ENCODE results near the gene HNF1B. TPM values are rescaled to one million over a fixed set of nuclear protein-coding genes. Genes with fewer than 3 reads are reported as not detected.

HNF1B gene
- total RNA-seq, 2 experiments from 2014 or later, result not detected

DNA sequence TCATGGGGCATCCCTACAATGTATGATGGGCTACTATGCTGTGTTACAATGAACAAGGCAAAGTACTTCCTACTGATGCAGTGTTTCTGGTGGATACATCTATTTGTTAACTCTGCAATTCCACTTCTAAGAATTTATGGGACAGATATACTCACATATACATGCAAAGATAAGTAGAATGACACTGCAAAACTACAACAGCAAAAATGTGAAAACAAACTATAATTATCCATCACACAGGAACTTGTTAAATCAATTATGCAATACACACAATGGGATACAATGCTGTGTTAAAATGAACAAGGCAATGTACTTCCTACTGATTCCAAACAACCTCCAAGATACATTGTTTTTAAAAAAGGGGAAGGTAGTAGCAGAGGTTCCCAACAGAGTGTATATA is 104.8 kb downstream of the HNF1B start:
- ChIA-PET POLR2A (interaction anchor here (1.4 kb wide), 1 partner anchor 30 kb away, joined by 9 read pairs; no protein-coding TSS in a partner anchor), CTCF (ENCODE audit: unreplicated experiment) (no interaction called here)
- H3K4me2 ChIP-seq (ENCODE audit: low read length), result no peak overlapping the region
- H3K4me3 ChIP-seq (ENCODE audit: low read depth, low read length, poor library complexity, severe bottlenecking), result no peak overlapping the region
- intact Hi-C loops (cut with micrococcal nuclease; ENCODE audit: unreplicated experiment), result no loop called here
- DNase-seq (ENCODE audit: low spot score), result no peak
- TF ChIP-seq EZH2phosphoT487 (IDR thresholded peaks at IDR 0.05; ENCODE audit: borderline replicate concordance, low read depth, low read length) (no peak), CTCF (conservative IDR thresholded peaks at IDR 0.05; ENCODE audit: low read length) (no peak)
- no peak overlapping the region for H3K27ac ChIP-seq (ENCODE audit: low read depth, low read length, poor library complexity, severe bottlenecking)
- peaks cover 39% of the 10 kb centered on the region for H3K79me2 ChIP-seq (ENCODE audit: insufficient read depth, low read depth, low read length)
- peaks cover 9% of the 10 kb centered on the region; the same call in 1 of the 2 replicates for H3K9me3 ChIP-seq (ENCODE audit: low read length)
- BruUV-seq (replicated peaks), result TSS peak; percentile 19
- H3K9me2 ChIP-seq (ENCODE audit: insufficient read depth, low read length), result no peaks in the 10 kb centered on the region
- no peak overlapping the region for H2AFZ ChIP-seq (ENCODE audit: low read length)
- peaks cover 69% of the 10 kb centered on the region for H3K36me3 ChIP-seq (ENCODE audit: insufficient read depth, low read length)
- H4K20me1 ChIP-seq (ENCODE audit: insufficient read depth, low read length), result no peaks in the 10 kb centered on the region
- peaks cover 17% of the 10 kb centered on the region for H3K4me1 ChIP-seq (ENCODE audit: insufficient read depth, low read length, poor library complexity, severe bottlenecking)

DNA sequence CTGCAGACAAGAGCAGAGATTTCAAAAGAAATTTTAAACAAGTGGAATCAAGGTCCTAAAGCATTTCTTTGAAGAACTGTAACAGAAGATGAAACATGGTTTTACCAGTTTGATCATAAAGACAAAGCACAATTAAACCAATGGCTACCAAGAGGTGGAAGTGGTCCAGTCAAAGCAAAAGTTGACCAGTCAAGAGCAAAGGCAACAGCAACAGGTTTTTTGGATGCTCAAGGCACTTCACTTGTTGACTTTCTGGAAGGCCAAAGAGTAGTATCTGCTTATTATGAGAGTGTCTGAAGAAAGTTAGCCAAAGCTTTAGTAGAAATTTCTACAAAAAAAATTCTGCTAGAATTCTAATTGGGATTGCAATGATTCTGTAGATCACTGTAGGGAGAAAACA is 106.9 kb downstream of the HNF1B start:
- peaks cover 36% of the 10 kb centered on the region for H3K79me2 ChIP-seq (ENCODE audit: insufficient read depth, low read depth, low read length)
- H3K9me3 ChIP-seq (ENCODE audit: low read length), result peaks cover 9% of the 10 kb centered on the region; the same call in 1 of the 2 replicates
- no peak overlapping the region for H3K4me3 ChIP-seq (ENCODE audit: low read depth, low read length, poor library complexity, severe bottlenecking)
- H3K9me2 ChIP-seq (ENCODE audit: insufficient read depth, low read length), result no peaks in the 10 kb centered on the region
- intact Hi-C loops (cut with micrococcal nuclease; ENCODE audit: unreplicated experiment), result no loop called here
- DNase-seq (ENCODE audit: low spot score), result no peak
- H4K20me1 ChIP-seq (ENCODE audit: insufficient read depth, low read length), result no peaks in the 10 kb centered on the region
- peaks cover 12% of the 10 kb centered on the region for H3K4me1 ChIP-seq (ENCODE audit: insufficient read depth, low read length, poor library complexity, severe bottlenecking)
- POLR2A ChIA-PET, result no interaction called here
- no peak overlapping the region for H3K27ac ChIP-seq (ENCODE audit: low read depth, low read length, poor library complexity, severe bottlenecking)
- BruUV-seq (replicated peaks), result no TSS peak
- no peak overlapping the region for H2AFZ ChIP-seq (ENCODE audit: low read length)
- TF ChIP-seq CTCF (conservative IDR thresholded peaks at IDR 0.05; ENCODE audit: low read length) (no peak), EZH2phosphoT487 (IDR thresholded peaks at IDR 0.05; ENCODE audit: borderline replicate concordance, low read depth, low read length) (no peak)
- H3K36me3 ChIP-seq (ENCODE audit: insufficient read depth, low read length), result peaks cover 75% of the 10 kb centered on the region
- H3K4me2 ChIP-seq (ENCODE audit: low read length), result no peak overlapping the region
- CTCF ChIA-PET (ENCODE audit: unreplicated experiment), result no interaction called here

Other genes with a start within 250 kb of the HNF1B start
- gene SYNRG, start 135.6 kb downstream of the HNF1B start, total RNA-seq (2014; rRNA removed; shearing (Covaris generic)), result 39.6 and 46.5 TPM in 2 replicates
- 132 and 146 TPM in 2 replicates for gene SYNRG, start 135.6 kb downstream of the HNF1B start, total RNA-seq (2022)
- 14.2 and 18.1 TPM in 2 replicates for gene DDX52, start 101.6 kb downstream of the HNF1B start, total RNA-seq (2014; rRNA removed; shearing (Covaris generic))
- gene DDX52, start 101.6 kb downstream of the HNF1B start, total RNA-seq (2022), result 30.6 and 35.2 TPM in 2 replicates
- not detected in 2 replicates for gene TBC1D3K, start 179.4 kb upstream of the HNF1B start, total RNA-seq (2014; rRNA removed; shearing (Covaris generic))
- not detected in 2 replicates for gene TBC1D3K, start 179.4 kb upstream of the HNF1B start, total RNA-seq (2022)
- 10.7 and 16.3 TPM in 2 replicates for gene TBC1D3L, start 244.0 kb upstream of the HNF1B start, total RNA-seq (2014; rRNA removed; shearing (Covaris generic))
- gene TBC1D3L, start 244.0 kb upstream of the HNF1B start, total RNA-seq (2022), result 20.0 and 25.9 TPM in 2 replicates